ENCODE data around the gene PILRA. TPM values are rescaled to one million over a fixed set of nuclear protein-coding genes. Genes with fewer than 3 reads are reported as not detected.

The PILRA gene
- total RNA-seq, 1 experiment from 2014 or later: 3.2 TPM

GRCh38 chr7:100418930-100419659, 45.8 kb downstream of the PILRA start:
- WGBS (ENCODE audit: extremely low coverage, insufficient read length, low lambda C conversion rate): no CpG with 5 or more reads among the region's 1 CpG
- no peak overlapping the region for H4K91ac ChIP-seq (ENCODE audit: insufficient read length, low read depth, low read length)
- no peaks in the 10 kb centered on the region; the same call in none of the 2 replicates for H3K27me3 Mint-ChIP-seq (ENCODE audit: low read depth)
- no peak overlapping the region for H2BK12ac ChIP-seq (ENCODE audit: insufficient read length, low read depth, low read length)
- H4K20me1 ChIP-seq (ENCODE audit: control insufficient read depth, insufficient read depth, insufficient read length): no peaks in the 10 kb centered on the region
- H3K9me3 ChIP-seq (ENCODE audit: control insufficient read depth, low read depth, low read length): no peaks in the 10 kb centered on the region
- H3K79me1 ChIP-seq (ENCODE audit: insufficient read depth, low read depth, low read length, poor library complexity, severe bottlenecking): no peaks in the 10 kb centered on the region
- no peak overlapping the region for H3K18ac ChIP-seq (ENCODE audit: insufficient read length, low read depth, low read length)
- H4K8ac ChIP-seq (replicated peaks; ENCODE audit: insufficient read length, low read depth, low read length): no peak overlapping the region
- no peak overlapping the region for H3K14ac ChIP-seq (ENCODE audit: insufficient read depth, low read length)
- no peak overlapping the region for H2BK120ac ChIP-seq (ENCODE audit: low read depth, low read length, poor library complexity, severe bottlenecking)
- no peak for DNase-seq
- no peak overlapping the region for H2BK5ac ChIP-seq (ENCODE audit: insufficient read length, low read length)
- H3K36me3 Mint-ChIP-seq (ENCODE audit: insufficient read depth in 1 of 3, low read depth in 3 of 3): no peaks in the 10 kb centered on the region
- no peak overlapping the region for H3K4ac ChIP-seq (ENCODE audit: low read depth, low read length)
- H3K27me3 ChIP-seq (ENCODE audit: insufficient read depth, low read length): no peaks in the 10 kb centered on the region
- no peak overlapping the region for H2BK20ac ChIP-seq (ENCODE audit: low read depth, low read length, poor library complexity, severe bottlenecking)
- H3K27ac ChIP-seq (ENCODE audit: insufficient read length, low read depth, low read length): no peak overlapping the region
- no peaks in the 10 kb centered on the region for H3K4me1 Mint-ChIP-seq
- no peak overlapping the region for H2BK15ac ChIP-seq (ENCODE audit: low read depth, low read length)
- no peaks in the 10 kb centered on the region for H3K23me2 ChIP-seq (ENCODE audit: insufficient read length, low read depth, low read length, poor library complexity, severe bottlenecking)
- no peak overlapping the region for H4K5ac ChIP-seq (ENCODE audit: insufficient read length, low read depth, low read length)
- no peak overlapping the region for H2AK5ac ChIP-seq (ENCODE audit: insufficient read length, low read length)
- no peak overlapping the region for H3K4me2 ChIP-seq (ENCODE audit: insufficient read depth, insufficient read length, low read length)
- H3K27ac Mint-ChIP-seq: peak overlapping the region in 1 of 3 experiments; percentile 13; a peak in 2 of 7 replicates
- H3K56ac ChIP-seq (ENCODE audit: insufficient read length, low read depth, low read length): no peak overlapping the region
- H3K4me3 Mint-ChIP-seq: no peak overlapping the region
- H3K4me1 ChIP-seq (ENCODE audit: insufficient read depth, low read length): no peaks in the 10 kb centered on the region
- H3K79me2 ChIP-seq (ENCODE audit: insufficient read depth, low read length): no peaks in the 10 kb centered on the region
- H3K23ac ChIP-seq (ENCODE audit: insufficient read length, low read depth, low read length): no peak overlapping the region
- H2AFZ ChIP-seq (ENCODE audit: low read length): no peak overlapping the region
- H3K9me3 Mint-ChIP-seq: no peaks in the 10 kb centered on the region
- no peak; the same call in 2 of the 3 replicates for TF ChIP-seq CTCF (conservative IDR thresholded peaks at IDR 0.05)
- no peak overlapping the region for H3K9ac ChIP-seq (ENCODE audit: extremely low read depth, insufficient read length, low read length)
- H3T11ph ChIP-seq (ENCODE audit: low read length): no peak overlapping the region

All from H9 (cell line).